ENCODE data around the gene DARS1.

The DARS1 gene

GRCh38 chr2:135997380-135997779, 12.0 kb upstream of the DARS1 start (continued):
- no peak for TF ChIP-seq OSR1 (CRISPR knock-in tag; IDR thresholded peaks at IDR 0.05)
- no peak for TF ChIP-seq ZC3H10 (CRISPR knock-in tag; IDR thresholded peaks at IDR 0.05)
- TF ChIP-seq POU6F1 (CRISPR knock-in tag; IDR thresholded peaks at IDR 0.05; ENCODE audit: borderline replicate concordance, low read depth), result no peak

DNA sequence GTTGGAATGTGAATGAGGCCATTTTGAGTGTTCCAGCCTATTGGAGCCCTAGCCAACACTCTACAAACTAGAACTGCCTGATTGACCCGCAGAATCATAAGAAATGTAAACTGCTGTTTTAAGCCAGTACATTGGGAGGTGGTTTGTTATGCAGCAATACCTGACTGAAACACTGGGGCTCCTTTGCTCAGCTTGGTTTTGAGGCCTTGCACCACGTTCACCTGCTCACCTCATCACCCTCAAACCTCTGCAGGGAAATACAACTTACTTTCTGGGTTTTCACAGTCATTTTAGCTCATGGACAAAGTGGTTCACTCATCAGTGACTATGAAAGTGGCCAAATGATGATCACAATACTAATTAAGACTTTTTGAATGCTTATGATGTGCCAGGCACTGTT, 10.9 kb upstream of the DARS1 start:
- no peak for ATAC-seq
- TF ChIP-seq SNAI2 (CRISPR knock-in tag; IDR thresholded peaks at IDR 0.05), result no peak
- TF ChIP-seq POU6F1 (CRISPR knock-in tag; IDR thresholded peaks at IDR 0.05; ENCODE audit: borderline replicate concordance, low read depth), result no peak
- TF ChIP-seq, protein P1, sequence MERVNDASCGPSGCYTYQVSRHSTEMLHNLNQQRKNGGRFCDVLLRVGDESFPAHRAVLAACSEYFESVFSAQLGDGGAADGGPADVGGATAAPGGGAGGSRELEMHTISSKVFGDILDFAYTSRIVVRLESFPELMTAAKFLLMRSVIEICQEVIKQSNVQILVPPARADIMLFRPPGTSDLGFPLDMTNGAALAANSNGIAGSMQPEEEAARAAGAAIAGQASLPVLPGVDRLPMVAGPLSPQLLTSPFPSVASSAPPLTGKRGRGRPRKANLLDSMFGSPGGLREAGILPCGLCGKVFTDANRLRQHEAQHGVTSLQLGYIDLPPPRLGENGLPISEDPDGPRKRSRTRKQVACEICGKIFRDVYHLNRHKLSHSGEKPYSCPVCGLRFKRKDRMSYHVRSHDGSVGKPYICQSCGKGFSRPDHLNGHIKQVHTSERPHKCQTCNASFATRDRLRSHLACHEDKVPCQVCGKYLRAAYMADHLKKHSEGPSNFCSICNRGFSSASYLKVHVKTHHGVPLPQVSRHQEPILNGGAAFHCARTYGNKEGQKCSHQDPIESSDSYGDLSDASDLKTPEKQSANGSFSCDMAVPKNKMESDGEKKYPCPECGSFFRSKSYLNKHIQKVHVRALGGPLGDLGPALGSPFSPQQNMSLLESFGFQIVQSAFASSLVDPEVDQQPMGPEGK (CRISPR knock-in tag; IDR thresholded peaks at IDR 0.05; ENCODE audit: borderline replicate concordance), result no peak
- TF ChIP-seq GLIS3 (CRISPR knock-in tag; IDR thresholded peaks at IDR 0.05), result no peak
- no peak for TF ChIP-seq ZFP30 (CRISPR knock-in tag; IDR thresholded peaks at IDR 0.05)
- no peak for TF ChIP-seq TOX (CRISPR knock-in tag; IDR thresholded peaks at IDR 0.05; ENCODE audit: borderline replicate concordance)
- no peak for TF ChIP-seq ESRRG (CRISPR knock-in tag; IDR thresholded peaks at IDR 0.05)
- no peak for TF ChIP-seq ZNF565 (CRISPR knock-in tag; conservative IDR thresholded peaks at IDR 0.05; ENCODE audit: low read depth)
- no peak for TF ChIP-seq ARNTL (CRISPR knock-in tag; IDR thresholded peaks at IDR 0.05; ENCODE audit: borderline replicate concordance, low read depth)
- no peak for TF ChIP-seq BACH2 (CRISPR knock-in tag; IDR thresholded peaks at IDR 0.05; ENCODE audit: borderline replicate concordance)
- TF ChIP-seq PPARA (CRISPR knock-in tag; IDR thresholded peaks at IDR 0.05; ENCODE audit: borderline replicate concordance), result no peak
- TF ChIP-seq ISL1 (CRISPR knock-in tag; IDR thresholded peaks at IDR 0.05), result no peak
- TF ChIP-seq ZNF70 (CRISPR knock-in tag; IDR thresholded peaks at IDR 0.05), result no peak
- TF ChIP-seq, protein P2, sequence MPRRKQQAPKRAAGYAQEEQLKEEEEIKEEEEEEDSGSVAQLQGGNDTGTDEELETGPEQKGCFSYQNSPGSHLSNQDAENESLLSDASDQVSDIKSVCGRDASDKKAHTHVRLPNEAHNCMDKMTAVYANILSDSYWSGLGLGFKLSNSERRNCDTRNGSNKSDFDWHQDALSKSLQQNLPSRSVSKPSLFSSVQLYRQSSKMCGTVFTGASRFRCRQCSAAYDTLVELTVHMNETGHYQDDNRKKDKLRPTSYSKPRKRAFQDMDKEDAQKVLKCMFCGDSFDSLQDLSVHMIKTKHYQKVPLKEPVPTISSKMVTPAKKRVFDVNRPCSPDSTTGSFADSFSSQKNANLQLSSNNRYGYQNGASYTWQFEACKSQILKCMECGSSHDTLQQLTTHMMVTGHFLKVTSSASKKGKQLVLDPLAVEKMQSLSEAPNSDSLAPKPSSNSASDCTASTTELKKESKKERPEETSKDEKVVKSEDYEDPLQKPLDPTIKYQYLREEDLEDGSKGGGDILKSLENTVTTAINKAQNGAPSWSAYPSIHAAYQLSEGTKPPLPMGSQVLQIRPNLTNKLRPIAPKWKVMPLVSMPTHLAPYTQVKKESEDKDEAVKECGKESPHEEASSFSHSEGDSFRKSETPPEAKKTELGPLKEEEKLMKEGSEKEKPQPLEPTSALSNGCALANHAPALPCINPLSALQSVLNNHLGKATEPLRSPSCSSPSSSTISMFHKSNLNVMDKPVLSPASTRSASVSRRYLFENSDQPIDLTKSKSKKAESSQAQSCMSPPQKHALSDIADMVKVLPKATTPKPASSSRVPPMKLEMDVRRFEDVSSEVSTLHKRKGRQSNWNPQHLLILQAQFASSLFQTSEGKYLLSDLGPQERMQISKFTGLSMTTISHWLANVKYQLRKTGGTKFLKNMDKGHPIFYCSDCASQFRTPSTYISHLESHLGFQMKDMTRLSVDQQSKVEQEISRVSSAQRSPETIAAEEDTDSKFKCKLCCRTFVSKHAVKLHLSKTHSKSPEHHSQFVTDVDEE (CRISPR knock-in tag; IDR thresholded peaks at IDR 0.05), result no peak

DNA sequence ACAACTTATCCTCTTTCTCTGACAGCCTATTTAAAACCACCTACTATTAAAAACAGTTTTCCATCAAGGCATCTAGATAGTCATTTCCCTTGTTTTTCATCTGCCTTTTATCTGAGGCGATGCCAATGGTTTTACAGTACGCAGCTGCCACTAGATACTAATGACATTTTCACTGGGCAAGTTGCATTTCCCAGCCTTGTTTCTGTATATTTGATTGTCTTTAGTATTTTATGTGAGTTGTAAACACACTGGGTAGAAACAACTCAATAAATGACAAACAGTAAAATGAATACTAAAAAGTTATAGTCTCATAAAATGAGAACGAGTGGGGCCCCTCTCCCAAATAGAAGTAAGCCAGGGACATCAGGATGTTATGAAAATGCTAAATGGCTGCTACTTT, 8.9 kb upstream of the DARS1 start:
- no peak for TF ChIP-seq CSDC2 (CRISPR knock-in tag; IDR thresholded peaks at IDR 0.05)
- no peak for TF ChIP-seq ARNTL (CRISPR knock-in tag; IDR thresholded peaks at IDR 0.05; ENCODE audit: borderline replicate concordance, low read depth)
- no peak for TF ChIP-seq OSR1 (CRISPR knock-in tag; IDR thresholded peaks at IDR 0.05)
- no peak for TF ChIP-seq POU6F1 (CRISPR knock-in tag; IDR thresholded peaks at IDR 0.05; ENCODE audit: borderline replicate concordance, low read depth)
- TF ChIP-seq ZNF8 (CRISPR knock-in tag; IDR thresholded peaks at IDR 0.05), result no peak
- TF ChIP-seq ZC3H10 (CRISPR knock-in tag; IDR thresholded peaks at IDR 0.05), result no peak
- TF ChIP-seq ISL1 (CRISPR knock-in tag; IDR thresholded peaks at IDR 0.05), result no peak
- TF ChIP-seq RARB (CRISPR knock-in tag; IDR thresholded peaks at IDR 0.05), result no peak
- TF ChIP-seq GLIS3 (CRISPR knock-in tag; IDR thresholded peaks at IDR 0.05), result no peak
- no peak for TF ChIP-seq PPARA (CRISPR knock-in tag; IDR thresholded peaks at IDR 0.05; ENCODE audit: borderline replicate concordance)
- no peak for TF ChIP-seq ESRRG (CRISPR knock-in tag; IDR thresholded peaks at IDR 0.05)
- TF ChIP-seq BACH2 (CRISPR knock-in tag; IDR thresholded peaks at IDR 0.05; ENCODE audit: borderline replicate concordance), result no peak
- ATAC-seq, result no peak
